AG04449 (cell line): ENCODE measurements around the gene CLMP.

ENCODE experiments used
- CTCF ChIA-PET: fragments of 350-600 bp; formaldehyde crosslinking; extraction: SDS; loops from one replicate; lab custom pipeline; 2021; ENCODE audit warnings: antibody characterized with exemption; lab: Yijun Ruan, JAX
- POLR2A ChIA-PET: fragments of 400-600, 350-600 bp; formaldehyde crosslinking; extraction: SDS; loops from one replicate; lab custom pipeline; 2020; ENCODE audit warnings: antibody characterized with exemption, inconsistent platforms; lab: Yijun Ruan, JAX
- DNase-seq: peaks from one replicate; pipeline ENCODE4 v3.0.0-alpha.2; 2010; ENCODE audit warnings: low read depth, low spot score
- H3K4me3 ChIP-seq: 2 replicates; pipeline ENCODE4 v1.5.1; 2011; ENCODE audit warnings: low read depth, mild to moderate bottlenecking, control low read depth, low read length
- TF ChIP-seq, protein P1 (sequence below): IDR thresholded peaks from one replicate; pipeline ENCODE4 v1.5.1; 2011; ENCODE audit warnings: mild to moderate bottlenecking, moderate library complexity, low read length, control low read depth, inconsistent platforms; ENCODE audit not compliant: insufficient read depth; ENCODE audit errors: missing control alignments

The CLMP gene

DNA sequence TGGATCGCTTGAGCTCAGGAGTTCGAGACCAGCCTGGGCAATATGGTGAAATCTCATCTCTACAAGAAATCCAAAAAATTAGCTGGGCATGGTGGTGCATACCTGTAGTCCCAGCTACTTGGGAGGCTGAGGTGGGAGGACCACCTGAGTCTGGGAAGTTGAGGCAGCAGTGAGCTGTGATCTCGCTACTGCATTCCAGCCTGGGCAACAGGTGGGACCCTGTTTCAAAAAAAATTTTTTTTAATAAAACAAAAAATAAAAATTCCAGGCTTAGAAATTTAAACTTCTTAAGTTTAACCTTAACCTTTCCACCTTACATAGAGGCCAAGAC, 21.2 kb downstream of the CLMP start:
- no peak overlapping the region for H3K4me3 ChIP-seq
- POLR2A ChIA-PET = interaction anchor here (0.6 to 2.8 kb wide), 8 partner anchors 9 to 112 kb away, joined by 3 to 24 read pairs (median 4); partner anchors contain the start of genes CLMP and HSPA8

DNA sequence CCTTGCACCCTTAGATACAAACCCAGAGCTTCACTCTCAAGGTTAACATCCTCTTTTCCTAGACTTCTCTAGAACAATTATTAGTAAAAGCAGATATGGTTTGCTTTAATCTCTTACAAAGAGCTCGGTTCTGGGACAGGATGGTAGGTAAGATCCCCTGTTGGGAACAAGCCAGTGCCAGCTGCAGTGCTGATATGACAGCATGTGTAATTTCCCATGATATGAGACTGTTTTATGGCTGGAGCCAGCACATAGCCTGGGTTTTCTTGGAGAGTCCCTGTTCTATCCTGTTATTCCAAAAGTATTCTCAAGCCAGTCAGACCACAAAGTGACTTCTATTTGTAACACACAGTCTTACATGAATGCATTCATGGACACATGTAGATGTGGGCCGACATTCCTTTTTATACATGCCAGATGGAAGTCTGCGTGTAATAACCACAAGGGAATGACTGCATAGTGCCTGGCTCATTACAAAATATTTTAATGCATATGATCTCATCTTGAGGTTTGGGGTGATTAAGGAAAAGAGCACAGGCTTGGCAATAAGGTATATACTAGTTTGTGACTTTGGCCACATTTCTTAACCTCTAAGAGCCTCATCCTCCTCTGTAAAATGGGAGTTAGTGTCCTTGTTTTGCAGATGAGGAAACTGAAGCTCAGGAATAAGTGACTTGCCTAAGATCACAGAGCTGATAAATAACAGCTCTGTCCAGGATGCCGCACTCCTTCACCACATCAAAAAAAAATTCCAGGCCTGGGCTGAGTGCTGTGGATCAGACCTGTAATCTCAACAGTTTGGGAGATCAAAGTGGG, 21.8 kb downstream of the CLMP start:
- H3K4me3 ChIP-seq = no peak overlapping the region
- CTCF ChIA-PET = interaction anchor here (0.7 to 3.4 kb wide), 9 partner anchors 10 to 93 kb away, joined by 3 to 22 read pairs (median 6); no protein-coding TSS in a partner anchor
- POLR2A ChIA-PET = interaction anchor here (0.6 to 2.8 kb wide), 9 partner anchors 8 to 302 kb away, joined by 3 to 24 read pairs (median 4); partner anchors contain the start of genes CLMP and HSPA8
- TF ChIP-seq, protein P1, sequence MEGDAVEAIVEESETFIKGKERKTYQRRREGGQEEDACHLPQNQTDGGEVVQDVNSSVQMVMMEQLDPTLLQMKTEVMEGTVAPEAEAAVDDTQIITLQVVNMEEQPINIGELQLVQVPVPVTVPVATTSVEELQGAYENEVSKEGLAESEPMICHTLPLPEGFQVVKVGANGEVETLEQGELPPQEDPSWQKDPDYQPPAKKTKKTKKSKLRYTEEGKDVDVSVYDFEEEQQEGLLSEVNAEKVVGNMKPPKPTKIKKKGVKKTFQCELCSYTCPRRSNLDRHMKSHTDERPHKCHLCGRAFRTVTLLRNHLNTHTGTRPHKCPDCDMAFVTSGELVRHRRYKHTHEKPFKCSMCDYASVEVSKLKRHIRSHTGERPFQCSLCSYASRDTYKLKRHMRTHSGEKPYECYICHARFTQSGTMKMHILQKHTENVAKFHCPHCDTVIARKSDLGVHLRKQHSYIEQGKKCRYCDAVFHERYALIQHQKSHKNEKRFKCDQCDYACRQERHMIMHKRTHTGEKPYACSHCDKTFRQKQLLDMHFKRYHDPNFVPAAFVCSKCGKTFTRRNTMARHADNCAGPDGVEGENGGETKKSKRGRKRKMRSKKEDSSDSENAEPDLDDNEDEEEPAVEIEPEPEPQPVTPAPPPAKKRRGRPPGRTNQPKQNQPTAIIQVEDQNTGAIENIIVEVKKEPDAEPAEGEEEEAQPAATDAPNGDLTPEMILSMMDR = no peak
- peak; percentile 99 for DNase-seq

More for the DNA sequence above, 21.2 kb downstream of the CLMP start:
- no peak for DNase-seq
- CTCF ChIA-PET = interaction anchor here (0.7 to 3.4 kb wide), 9 partner anchors 9 to 92 kb away, joined by 3 to 22 read pairs (median 6); no protein-coding TSS in a partner anchor
- TF ChIP-seq, protein P1 = no peak

DNA sequence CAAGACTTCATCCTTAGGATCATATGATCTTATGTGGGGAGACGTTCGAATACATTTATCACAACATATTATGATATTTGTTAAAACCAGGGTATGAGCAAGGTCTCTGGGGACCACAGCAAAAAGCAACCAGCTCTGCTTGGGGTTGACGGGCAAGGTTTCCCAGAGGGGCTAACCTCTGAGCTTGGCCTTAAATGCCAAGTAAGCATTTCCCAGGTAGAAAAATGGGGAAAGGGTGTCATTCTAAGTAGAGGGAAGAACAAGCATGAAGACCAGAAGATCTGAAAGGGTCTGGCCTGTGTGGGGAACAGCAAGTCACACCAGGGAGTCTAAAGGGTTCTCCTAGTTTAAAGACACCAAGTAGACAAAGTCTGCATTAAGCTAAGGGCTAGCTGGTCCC, 24.1 kb downstream of the CLMP start:
- TF ChIP-seq, protein P1 = no peak
- no peak for DNase-seq
- ChIA-PET CTCF (interaction anchor here (1.2 to 3.1 kb wide), 4 partner anchors 9 to 76 kb away, joined by 3 to 9 read pairs (median 6); no protein-coding TSS in a partner anchor), POLR2A (no interaction called here)
- no peak overlapping the region for H3K4me3 ChIP-seq

DNA sequence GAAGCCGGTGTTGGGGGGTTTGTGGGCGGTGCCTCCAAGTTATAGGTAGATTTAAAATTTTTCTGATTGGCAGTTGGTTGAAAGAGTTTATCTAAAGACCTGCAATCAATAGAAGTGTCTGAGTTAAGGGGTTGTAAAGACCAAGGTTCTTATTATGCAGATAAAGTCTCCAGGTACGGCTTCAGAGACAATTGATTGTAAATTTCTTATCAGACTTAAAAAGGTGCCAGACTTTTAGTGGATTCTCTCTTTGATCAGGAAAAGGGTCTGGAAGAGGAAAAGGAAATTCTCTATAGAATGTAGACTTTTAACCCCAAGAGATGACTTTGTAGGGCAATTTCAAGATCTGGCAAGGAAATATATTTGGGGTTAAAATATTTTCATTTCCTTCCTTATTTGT, 25.2 kb downstream of the CLMP start:
- no peak overlapping the region for H3K4me3 ChIP-seq
- ChIA-PET CTCF (interaction anchor here (1.2 to 3.1 kb wide), 5 partner anchors 8 to 77 kb away, joined by 3 to 10 read pairs (median 7); no protein-coding TSS in a partner anchor), POLR2A (no interaction called here)
- TF ChIP-seq, protein P1 = no peak
- no peak for DNase-seq

- no peak overlapping the region for H3K4me3 ChIP-seq
- TF ChIP-seq, protein P1 = no peak
- CTCF ChIA-PET = interaction anchor here (1.2 to 3.1 kb wide), 3 partner anchors 57 to 78 kb away, joined by 3 to 10 read pairs (median 9); no protein-coding TSS in a partner anchor
- no peak for DNase-seq
- POLR2A ChIA-PET = no interaction called here
Measured at GRCh38 chr11:123168955-123169484, 26.0 kb downstream of the CLMP start.

GRCh38 chr11:123168241-123168640, 26.8 kb downstream of the CLMP start:
- ChIA-PET POLR2A (no interaction called here), CTCF (interaction anchor here (0.8 to 7.1 kb wide), 7 partner anchors 14 to 93 kb away, joined by 3 to 83 read pairs (median 5); no protein-coding TSS in a partner anchor)
- H3K4me3 ChIP-seq = no peak overlapping the region
- TF ChIP-seq, protein P1 = no peak
- no peak for DNase-seq
